GM18526 (cell line): ENCODE data around the gene PTPRG.

Experiments used
- POLR2A ChIP-seq: IDR thresholded peaks from 3 replicates; pipeline ENCODE4 v1.6.1; 2011; ENCODE audit not compliant: insufficient read length; ENCODE audit errors: extremely low read depth

PTPRG gene

GRCh38 chr3:61688307-61688984 is 127.1 kb downstream of the PTPRG start:
- TF ChIP-seq POLR2A: no peak

GRCh38 chr3:61690016-61690415 is 128.6 kb downstream of the PTPRG start:
- TF ChIP-seq POLR2A: no peak

DNA sequence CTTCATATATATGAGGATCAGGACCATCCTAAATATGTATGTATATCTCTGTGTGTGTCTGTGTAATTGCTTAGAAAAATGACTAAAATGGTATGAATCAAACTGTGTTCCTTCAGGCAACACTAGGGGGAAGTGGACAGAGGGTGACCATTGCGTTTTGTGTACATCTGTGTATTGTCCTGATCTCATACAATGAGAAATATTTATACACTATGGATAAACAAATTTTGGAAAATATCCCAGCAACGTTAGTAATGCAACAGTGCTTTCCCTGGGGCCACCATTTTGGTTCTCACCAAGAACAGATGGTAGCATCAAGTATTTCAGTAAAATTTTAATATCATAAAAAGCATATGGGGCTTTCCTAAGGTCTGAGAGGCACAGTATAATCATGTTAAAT is 130.1 kb downstream of the PTPRG start:
- no peak for TF ChIP-seq POLR2A

DNA sequence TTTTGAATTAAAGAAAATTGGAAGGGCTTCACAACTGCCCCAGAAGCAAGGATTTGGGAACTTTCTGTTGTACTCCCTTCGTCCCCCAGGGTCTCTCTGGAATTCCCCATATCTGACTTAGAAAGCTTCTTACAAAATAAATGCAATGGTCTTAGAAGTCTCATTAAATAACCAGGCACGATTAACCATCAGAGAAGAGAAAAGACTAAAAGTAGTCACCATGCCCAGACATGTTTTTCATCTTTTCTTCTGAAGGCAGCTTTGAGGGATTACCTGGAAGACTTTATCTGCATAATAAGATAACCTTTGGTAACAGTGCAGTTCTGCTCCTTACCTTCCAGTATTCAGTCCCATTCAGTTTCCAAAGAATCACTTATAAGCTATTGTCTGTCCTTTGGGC is 135.9 kb downstream of the PTPRG start:
- TF ChIP-seq POLR2A: no peak

DNA sequence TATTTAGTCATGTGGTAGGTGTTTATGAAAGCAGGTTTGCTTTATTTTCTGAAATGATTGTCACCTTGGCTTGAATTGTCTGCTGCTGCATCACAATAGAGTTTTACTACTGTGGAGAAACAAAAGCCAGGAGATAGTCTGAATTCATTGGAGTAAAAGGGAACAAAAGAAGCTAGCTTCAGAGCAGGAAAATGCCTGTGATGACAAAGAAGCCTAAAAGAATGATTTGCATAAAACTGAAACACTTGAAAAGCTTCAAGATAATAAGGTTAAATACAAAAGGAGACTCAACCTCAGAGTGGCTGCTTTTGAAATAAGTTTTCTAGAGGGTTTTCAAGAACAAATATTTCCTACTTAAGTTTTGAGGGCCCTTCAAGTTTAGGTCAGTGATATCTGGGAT is 138.3 kb downstream of the PTPRG start:
- TF ChIP-seq POLR2A: no peak

- no peak for TF ChIP-seq POLR2A
Measured at GRCh38 chr3:61701011-61701410, 139.6 kb downstream of the PTPRG start.

DNA sequence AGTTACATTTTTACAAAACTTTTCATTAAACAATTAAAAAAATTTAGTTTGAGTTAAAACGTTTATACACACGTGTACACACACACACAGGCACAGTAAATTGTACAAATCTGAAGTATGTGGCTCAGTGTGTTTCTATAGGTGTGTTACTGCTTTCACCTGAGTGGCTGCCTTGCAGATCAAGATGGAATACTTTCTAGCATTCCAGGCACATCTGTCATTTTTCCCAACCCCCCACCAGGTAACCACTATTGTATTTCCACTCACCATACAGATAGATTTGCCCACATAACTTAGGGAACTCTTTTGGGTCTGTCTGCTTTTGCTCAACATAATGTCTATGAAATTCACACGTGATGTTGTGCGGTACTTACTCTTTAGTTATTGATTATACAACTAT is 141.1 kb downstream of the PTPRG start:
- TF ChIP-seq POLR2A: no peak

DNA sequence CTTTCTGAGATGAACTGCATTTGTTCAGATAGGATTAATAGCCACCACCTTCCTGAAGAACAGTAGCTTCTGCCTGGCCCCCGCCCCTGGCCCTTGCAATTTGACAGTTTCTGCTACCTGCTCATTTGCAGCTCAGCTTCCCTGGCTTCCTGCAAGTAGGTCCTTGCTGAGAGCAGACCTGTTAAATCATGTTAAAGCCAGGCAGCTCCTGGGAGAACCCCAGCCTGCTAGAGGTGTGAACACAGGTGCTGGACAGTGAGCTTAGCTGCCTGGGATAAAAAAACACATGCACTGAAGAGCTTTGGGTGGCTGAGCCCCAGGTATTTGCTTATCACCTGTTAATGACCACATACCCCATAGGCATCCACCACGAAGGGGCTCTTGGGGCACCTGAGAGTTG is 143.4 kb downstream of the PTPRG start:
- no peak for TF ChIP-seq POLR2A

DNA sequence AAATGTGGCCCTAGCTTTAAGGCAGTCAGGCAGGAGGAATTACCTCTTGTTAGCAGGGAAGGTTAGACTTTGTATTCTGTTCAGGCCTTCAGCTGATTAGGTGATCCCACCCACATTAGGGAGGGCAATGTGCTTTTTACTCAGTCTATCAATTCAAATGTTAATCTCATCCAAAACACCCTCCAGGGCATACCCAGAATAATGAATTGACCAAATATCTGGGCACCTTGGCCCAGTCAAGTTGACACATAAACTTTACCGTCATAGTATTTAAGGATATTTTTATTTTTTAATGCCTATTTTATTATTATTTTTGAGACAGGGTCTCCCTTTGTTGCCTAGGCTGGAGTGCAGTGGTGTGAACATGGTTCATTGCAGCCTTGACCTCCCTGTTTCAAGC is 146.1 kb downstream of the PTPRG start:
- no peak for TF ChIP-seq POLR2A

GRCh38 chr3:61714225-61714624 is 152.9 kb downstream of the PTPRG start:
- no peak for TF ChIP-seq POLR2A

- no peak for TF ChIP-seq POLR2A
Measured at GRCh38 chr3:61715886-61716527, 154.6 kb downstream of the PTPRG start.

- TF ChIP-seq POLR2A: no peak
Measured at GRCh38 chr3:61718565-61718964, 157.2 kb downstream of the PTPRG start.

- no peak for TF ChIP-seq POLR2A
Measured at GRCh38 chr3:61719278-61719977, 158.1 kb downstream of the PTPRG start.

DNA sequence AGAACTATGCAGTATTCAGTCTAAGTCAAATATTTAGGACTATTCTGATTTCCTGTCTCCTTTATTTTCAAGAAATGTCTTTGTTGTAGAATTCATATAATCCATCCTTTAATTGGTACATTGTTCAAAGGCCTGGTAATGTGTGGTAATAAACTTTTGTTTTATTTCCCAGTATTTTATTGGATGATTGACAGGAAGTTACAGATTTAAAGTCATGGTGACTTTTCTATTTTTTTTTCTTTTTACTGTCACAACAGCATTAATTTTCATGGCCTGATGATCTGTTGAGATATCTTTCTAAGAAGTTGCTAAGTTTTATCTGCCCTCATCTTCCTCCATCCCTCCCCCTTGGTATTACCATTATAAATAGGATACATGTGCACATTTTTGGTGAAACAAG is 161.7 kb downstream of the PTPRG start:
- TF ChIP-seq POLR2A: no peak

DNA sequence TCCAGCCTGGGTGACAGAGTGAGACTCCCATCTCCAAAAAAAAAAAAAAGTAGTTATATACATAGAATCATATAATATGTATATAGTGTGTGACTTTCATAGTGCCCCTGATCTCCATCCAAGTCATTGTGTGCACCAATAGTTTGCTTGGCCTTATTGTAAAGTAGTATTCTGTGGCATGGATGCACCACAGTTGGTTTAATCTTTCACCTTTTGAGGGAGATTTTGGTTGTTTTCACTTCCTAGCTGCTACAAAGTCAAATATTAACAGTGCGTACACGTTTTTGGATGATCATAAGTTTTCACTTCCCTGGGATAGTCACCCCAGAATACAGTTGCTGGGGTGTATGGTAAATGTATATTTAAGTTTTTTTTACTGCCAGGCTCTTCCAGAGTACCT is 162.8 kb downstream of the PTPRG start:
- TF ChIP-seq POLR2A: no peak

DNA sequence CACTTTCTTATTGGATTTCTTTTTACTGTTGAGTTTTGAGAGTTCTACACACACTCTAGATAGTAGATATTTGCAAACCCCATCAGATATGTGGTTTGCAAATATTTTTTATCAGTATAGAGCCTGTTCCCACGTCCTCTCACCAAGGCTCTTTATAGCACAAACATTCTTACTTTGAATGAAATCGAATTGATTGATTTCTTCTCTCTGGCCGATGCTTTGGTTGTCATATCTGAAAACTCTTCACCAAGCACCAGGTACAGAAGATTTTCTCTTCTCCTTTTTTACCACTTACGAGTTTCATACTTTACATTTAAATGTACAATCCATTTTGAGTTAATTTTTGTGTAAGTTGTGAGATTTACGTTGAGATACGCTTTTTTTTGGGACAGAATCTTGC is 163.4 kb downstream of the PTPRG start:
- TF ChIP-seq POLR2A: no peak
